Neural progenitor cell (in vitro differentiated cells): ENCODE results near the gene NTMT1.

Experiments used
- CTCF ChIP-seq: fragments of 200-600 bp; sonication (generic); IDR thresholded peaks from 2 replicates; pipeline ENCODE4 v1.5.1; 2017; ENCODE audit warnings: antibody characterized with exemption, mild to moderate bottlenecking
- EZH2phosphoT487 ChIP-seq: fragments of 200-600 bp; sonication (generic); IDR thresholded peaks from 2 replicates; pipeline ENCODE4 v1.6.1; 2017; ENCODE audit warnings: antibody characterized with exemption

- TF ChIP-seq CTCF (no peak), EZH2phosphoT487 (no peak)
These were observed 30.9 kb downstream of the NTMT1 start for GRCh38 chr9:129656795-129657390.
